CD4-positive, alpha-beta T cell treated with Interleukin-10 for 1 hour (primary cell): ENCODE measurements around the gene KLF3.

Source experiments
- DNase-seq: peaks from one replicate; pipeline ENCODE4 v3.0.0-alpha.2; 2020

The KLF3 gene

GRCh38 chr4:38699112-38699511 is 35.1 kb downstream of the KLF3 start:
- no peak for DNase-seq

DNA sequence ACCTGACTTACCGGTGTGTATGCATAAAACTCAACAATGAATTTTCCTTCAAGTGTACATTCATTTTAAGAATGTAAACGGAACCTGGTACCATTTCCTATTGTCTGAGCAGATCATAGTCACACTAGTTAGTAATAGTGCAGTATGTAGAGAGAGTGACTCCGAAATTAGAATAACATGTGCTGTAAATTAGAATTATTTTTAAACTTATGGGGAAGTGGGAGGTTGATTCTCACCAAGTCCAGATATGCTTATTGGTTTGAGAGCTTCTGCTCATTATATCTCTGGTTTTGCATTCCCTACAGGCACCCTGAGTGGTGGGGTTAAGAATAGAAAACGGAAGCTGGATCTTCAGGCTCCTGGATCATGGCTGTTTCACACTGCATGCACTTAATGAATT is 39.6 kb downstream of the KLF3 start:
- no peak for DNase-seq

GRCh38 chr4:38704622-38705154 is 40.7 kb downstream of the KLF3 start:
- no peak for DNase-seq

- no peak for DNase-seq
These were observed 42.3 kb downstream of the KLF3 start for GRCh38 chr4:38706301-38706700.

GRCh38 chr4:38710053-38710452 is 46.1 kb downstream of the KLF3 start:
- no peak for DNase-seq

DNA sequence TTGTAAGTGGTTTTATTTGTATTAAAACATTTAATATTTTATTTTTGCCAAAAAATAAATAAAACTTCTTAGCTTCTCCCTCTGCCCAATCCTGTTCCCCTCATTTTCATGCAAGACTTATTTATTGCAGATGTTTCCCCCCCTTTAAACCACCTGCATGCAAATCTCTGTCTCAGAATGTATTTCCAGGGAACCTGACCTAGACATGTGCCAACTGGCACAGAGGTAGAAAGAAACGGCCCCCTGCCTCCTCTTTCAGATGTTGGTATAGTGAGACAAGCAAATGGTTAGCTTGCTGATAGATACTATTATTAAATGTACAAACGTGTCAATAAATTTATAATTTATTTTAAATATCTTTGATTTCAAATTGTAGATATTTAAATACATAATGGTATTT is 47.1 kb downstream of the KLF3 start:
- DNase-seq, result no peak

GRCh38 chr4:38715050-38715449 is 51.1 kb downstream of the KLF3 start:
- no peak for DNase-seq

DNA sequence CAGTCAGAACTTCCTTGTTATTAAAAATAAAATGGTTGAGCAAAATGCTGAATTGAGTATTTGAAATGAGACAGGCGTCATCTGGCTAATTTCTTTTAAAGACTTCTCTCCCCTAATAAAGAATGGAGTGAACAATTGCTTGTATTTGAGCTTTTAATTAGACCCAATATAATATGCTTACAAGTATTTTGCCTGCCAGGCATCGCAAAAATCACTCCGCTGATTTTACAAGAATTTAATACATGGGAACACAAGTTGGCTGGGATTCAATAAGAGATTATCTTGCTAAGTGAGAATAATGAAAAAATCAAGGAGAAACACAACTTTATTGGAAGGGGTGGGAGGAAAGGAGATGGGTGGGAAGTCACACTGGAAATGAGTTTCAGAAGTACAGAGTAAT is 52.3 kb downstream of the KLF3 start:
- DNase-seq, result no peak

DNA sequence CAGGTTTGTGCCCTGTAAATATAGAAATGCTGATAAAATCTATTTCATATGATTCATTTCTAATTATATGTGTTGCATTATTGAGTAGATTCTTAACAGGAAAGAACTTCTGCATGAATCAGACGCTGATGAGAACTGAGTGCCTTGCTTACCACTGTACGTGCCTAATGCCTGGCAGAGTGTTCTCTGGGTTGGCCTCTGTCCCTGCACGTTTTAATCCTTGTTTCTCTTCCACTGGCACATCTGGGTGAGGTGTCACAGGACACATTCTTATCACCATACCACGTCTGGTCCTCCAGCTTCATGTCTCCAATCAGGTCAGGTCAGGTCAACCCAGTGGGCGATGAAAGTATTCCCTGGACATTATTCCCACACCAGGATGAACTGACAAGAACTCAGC is 53.6 kb downstream of the KLF3 start:
- no peak for DNase-seq

DNA sequence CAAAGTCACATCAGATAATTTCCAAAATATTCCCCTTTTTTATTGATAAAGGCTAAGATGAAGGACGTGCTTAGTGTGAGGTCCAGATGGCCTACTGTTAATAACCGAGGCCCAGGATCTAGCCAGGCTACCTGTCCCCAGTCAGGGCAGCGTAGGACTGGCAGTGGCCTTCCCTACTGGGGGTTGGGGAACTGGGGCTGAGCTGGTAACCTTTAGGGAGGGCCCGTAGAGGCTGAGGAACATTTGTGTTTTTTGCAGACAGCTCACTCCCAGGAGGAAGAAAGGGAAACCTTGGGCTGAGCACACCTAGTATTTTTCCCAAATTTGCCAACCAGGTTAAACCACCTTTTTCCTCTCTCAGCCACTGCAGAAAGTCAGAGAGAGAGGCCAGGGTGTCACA is 59.1 kb downstream of the KLF3 start:
- DNase-seq, result no peak

DNA sequence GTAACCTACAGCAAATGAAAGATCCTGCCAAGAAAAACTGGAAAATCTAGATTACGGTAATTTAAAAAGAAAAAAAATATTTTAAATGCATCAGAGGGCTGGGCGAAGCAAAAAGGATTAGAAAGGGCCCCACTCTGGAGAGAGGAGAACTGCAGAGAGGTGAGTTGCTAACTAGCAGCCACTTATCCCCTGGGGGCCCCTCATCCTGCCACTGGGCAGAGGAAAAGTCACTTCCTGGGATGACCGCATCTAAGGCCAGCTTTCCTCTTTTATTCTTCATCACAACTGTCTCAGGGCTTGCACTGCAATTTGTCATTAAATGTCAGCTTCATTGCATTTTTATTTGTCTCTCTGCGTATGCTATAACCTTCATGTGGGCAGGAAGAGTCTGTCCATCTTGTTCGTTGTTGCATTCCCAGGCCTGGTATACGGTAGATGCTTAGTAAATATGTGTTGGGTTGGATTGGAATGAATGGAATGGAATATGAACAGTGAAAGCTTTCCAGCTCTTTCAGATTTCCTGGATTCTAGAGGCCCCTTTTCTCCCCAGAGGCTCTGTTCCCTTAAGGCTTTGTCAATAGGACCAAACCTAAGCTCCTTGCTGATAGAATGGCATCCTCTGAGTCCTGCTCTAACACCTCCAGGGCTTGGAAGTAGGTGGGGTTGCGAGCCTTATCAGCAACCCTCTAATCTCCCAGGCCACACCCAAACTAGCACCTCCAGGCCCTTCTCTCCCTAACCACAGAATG is 59.9 kb downstream of the KLF3 start:
- no peak for DNase-seq

DNA sequence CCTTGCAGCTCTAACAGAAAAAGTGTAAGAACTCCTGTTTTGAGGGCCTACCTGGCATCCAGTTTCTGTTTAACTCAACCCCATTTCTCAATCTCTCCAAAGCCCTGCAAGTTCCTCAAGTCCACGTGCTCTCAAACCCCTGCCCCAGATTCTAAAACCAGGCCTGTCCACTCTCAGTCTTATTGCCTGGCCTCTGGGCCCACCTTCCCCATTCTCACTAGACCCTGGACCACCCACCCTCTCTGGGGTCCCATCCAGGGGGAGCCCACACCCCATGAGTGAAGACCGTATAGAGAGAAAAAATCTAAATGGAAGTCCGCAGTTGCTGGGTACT is 60.4 kb downstream of the KLF3 start:
- DNase-seq, result no peak

- peak; percentile 7 for DNase-seq
These were observed 64.7 kb downstream of the KLF3 start for GRCh38 chr4:38728631-38729141.

DNA sequence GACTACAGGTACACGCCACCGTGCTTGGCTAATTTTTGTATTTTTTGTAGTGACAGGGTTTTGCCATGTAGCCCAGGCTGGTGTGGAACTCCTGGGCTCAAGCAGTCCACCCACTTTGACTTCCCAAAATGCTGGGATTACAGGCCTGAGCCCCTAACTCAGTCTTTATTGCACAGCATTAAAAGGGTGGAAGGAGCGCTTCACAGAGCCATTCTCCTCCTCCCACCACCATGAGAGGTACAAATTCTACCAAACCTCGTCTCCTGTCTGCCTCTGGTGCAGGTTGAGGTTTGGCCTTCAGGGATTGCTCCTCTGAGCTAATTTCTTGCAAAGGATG is 66.5 kb downstream of the KLF3 start:
- DNase-seq, result no peak

GRCh38 chr4:38730830-38731646 is 67.0 kb downstream of the KLF3 start:
- DNase-seq, result peak; percentile 85

- peak; percentile 7 for DNase-seq
These were observed 69.7 kb downstream of the KLF3 start for GRCh38 chr4:38733663-38734062.

GRCh38 chr4:38734446-38734845 is 70.4 kb downstream of the KLF3 start:
- DNase-seq, result no peak

DNA sequence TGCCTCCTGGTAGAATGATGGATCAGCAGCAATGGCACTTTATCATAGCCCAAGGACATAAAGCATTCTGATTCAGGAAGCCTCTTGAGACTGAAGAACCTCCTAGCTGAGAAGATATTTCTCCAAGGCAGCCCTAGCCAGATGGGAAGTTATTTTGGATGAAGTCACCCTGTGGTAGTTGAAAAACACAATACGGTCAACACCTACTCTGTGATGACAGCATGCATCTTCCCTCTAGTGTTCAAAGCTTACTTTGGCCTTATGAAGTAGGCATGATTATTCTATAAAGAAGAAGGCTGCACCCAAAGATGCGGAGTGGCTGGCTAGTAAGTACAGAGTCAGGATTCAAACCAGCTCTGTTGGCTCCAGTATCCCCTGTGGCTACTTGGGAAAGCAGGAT is 70.9 kb downstream of the KLF3 start:
- no peak for DNase-seq

DNA sequence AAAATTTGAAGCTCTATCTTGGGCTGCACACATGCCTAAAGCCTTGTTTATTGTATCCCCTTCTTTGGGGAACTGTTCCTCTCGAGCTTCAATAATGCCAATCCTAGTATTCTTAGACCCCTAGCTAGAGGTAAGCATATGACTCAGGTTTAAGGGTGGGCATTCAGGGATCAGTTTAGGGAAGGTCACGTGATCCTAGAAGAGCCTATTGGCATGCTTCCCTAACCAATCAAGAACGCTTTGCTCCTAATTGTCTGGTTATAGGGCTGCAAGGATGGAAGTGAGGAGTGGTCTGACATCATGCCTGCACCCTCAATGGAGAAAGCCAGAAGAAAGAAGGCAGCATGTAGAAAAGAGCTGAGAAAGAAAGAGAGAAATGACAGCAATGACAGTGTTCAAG is 71.9 kb downstream of the KLF3 start:
- DNase-seq, result no peak

- DNase-seq, result no peak
These were observed 75.2 kb downstream of the KLF3 start for GRCh38 chr4:38738940-38739803.

DNA sequence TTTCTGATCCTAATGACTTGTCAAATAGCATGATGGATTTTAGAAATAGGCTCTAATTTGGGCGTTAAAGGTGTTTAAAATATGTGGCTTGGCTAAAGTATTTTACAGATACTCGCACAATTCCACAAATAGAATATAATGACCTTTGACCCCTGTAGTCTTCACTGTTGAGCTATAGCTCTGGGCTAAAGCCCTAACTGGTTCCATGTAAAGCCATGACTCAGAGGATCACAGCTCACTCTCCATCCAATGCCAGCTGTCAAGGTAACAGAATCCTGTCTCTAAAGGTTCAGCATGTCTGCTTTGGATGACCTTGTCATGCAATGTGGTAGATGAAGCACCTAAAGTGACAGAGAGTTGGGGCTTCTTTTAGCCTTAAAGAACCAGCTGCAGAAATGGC is 76.3 kb downstream of the KLF3 start:
- no peak for DNase-seq

GRCh38 chr4:38743866-38744265 is 79.9 kb downstream of the KLF3 start:
- DNase-seq, result no peak

GRCh38 chr4:38745881-38746280 is 81.9 kb downstream of the KLF3 start:
- no peak for DNase-seq
